Stimulated activated CD8-positive, alpha-beta memory T cell treated with anti-CD3 and anti-CD28 coated beads, Interleukin-4, amount 100 ng/mL, for 1 hour (primary cell): ENCODE measurements around the gene RUNX1.

Experiments
- DNase-seq, 2 donors: peaks; one replicate each; pipeline ENCODE4 v3.0.0-alpha.2; 2020; ENCODE audit warnings: low read depth in 2 of 2, low spot score in 1 of 2

The RUNX1 gene

GRCh38 chr21:34834290-34834689 lies 214.8 kb downstream of the RUNX1 start:
- no peak for DNase-seq

GRCh38 chr21:34833465-34833864 lies 215.6 kb downstream of the RUNX1 start:
- no peak for DNase-seq

- DNase-seq, result no peak
Measured at GRCh38 chr21:34830386-34831170, 218.5 kb downstream of the RUNX1 start.

- no peak for DNase-seq
Measured at GRCh38 chr21:34827445-34828235, 221.5 kb downstream of the RUNX1 start.

- no peak for DNase-seq
Measured at GRCh38 chr21:34826836-34827235, 222.3 kb downstream of the RUNX1 start.

GRCh38 chr21:34825948-34826548 lies 223.1 kb downstream of the RUNX1 start:
- no peak for DNase-seq

GRCh38 chr21:34825101-34825500 lies 224.0 kb downstream of the RUNX1 start:
- DNase-seq, result no peak

GRCh38 chr21:34824314-34824713 lies 224.8 kb downstream of the RUNX1 start:
- DNase-seq, result no peak

GRCh38 chr21:34822942-34823341 lies 226.2 kb downstream of the RUNX1 start:
- no peak for DNase-seq

- DNase-seq, result no peak
Measured at GRCh38 chr21:34822168-34822567, 226.9 kb downstream of the RUNX1 start.

GRCh38 chr21:34821717-34822116 lies 227.4 kb downstream of the RUNX1 start:
- DNase-seq, result no peak

- no peak for DNase-seq
Measured at GRCh38 chr21:34820051-34820450, 229.1 kb downstream of the RUNX1 start.

GRCh38 chr21:34819357-34819999 lies 229.6 kb downstream of the RUNX1 start:
- no peak for DNase-seq

GRCh38 chr21:34818662-34819158 lies 230.4 kb downstream of the RUNX1 start:
- DNase-seq, result no peak

GRCh38 chr21:34817821-34818661 lies 231.1 kb downstream of the RUNX1 start:
- DNase-seq, result no peak

GRCh38 chr21:34815831-34816705 lies 233.0 kb downstream of the RUNX1 start:
- no peak for DNase-seq

GRCh38 chr21:34814529-34814951 lies 234.6 kb downstream of the RUNX1 start:
- no peak for DNase-seq

GRCh38 chr21:34813266-34813894 lies 235.7 kb downstream of the RUNX1 start:
- no peak for DNase-seq
